K562 (cell line): ENCODE data around the gene ERFL. TPM values are rescaled to one million over a fixed set of nuclear protein-coding genes. Genes with fewer than 3 reads are reported as not detected.

Experiments
- ATAC-seq: fragments of 200-7000 bp; cut with Tn5 transposase; 3 replicates; pipeline ENCODE4 v1.9.1; 2020; ENCODE audit warnings: moderate library complexity
- BruUV-seq: library from RNA; stranded (reverse); fragments of 400-500 nt; replicated peaks from 2 replicates; lab custom pipeline; 2021; lab: Mats Ljungman, UMichigan
- CTCF ChIA-PET: fragments of 300-600 bp; formaldehyde crosslinking; extraction: SDS; loops from one replicate; lab custom pipeline; 2021; ENCODE audit warnings: low intra/inter-chr PET ratio; lab: Yijun Ruan, JAX
- POLR2A ChIA-PET: fragments of 300-600, 350-650 bp; sonication (Branson Sonifier 250); formaldehyde crosslinking; extraction: SDS; loops from one replicate; lab custom pipeline; 2021; ENCODE audit warnings: antibody characterized with exemption, inconsistent platforms; lab: Yijun Ruan, JAX
- DNase-seq, 4 experiments: peaks; one replicate each; pipeline versions ENCODE4 v3.0.0 to v3.0.0-alpha.2; 2011 to 2018; ENCODE audit warnings: low spot score in 3 of 4, mixed read lengths in 3 of 4; ENCODE audit errors: extremely low read depth in 1 of 4
- FAIRE-seq: peaks from 2 replicates; lab custom pipeline; 2011; peaks lifted over from hg19 to GRCh38; lab: Jason Lieb, UNC
- H2AFZ ChIP-seq: 2 replicates; pipeline ENCODE4 v1.6.0; 2011; ENCODE audit warnings: low read depth, low read length, control low read depth, inconsistent platforms
- H3K27ac ChIP-seq: fragments of 200-600 bp; 3 replicates; pipeline ENCODE4 v1.8.0; 2011; ENCODE audit warnings: low read depth, mild to moderate bottlenecking, control low read depth, inconsistent platforms, low read length, moderate library complexity, mixed read lengths; ENCODE audit errors: extremely low read depth
- H3K27me3 ChIP-seq, 2 experiments: fragments of 300-600 bp in 1 of 2; 2 replicates in 1 of 2; 3 replicates in 1 of 2; pipeline versions ENCODE4 v1.6.0 to v1.8.0; 2011; ENCODE audit warnings: inconsistent platforms in 2 of 2, low read length in 2 of 2, mild to moderate bottlenecking in 1 of 2, mixed read lengths in 1 of 2, moderate library complexity in 1 of 2; ENCODE audit not compliant: control insufficient read depth in 2 of 2, insufficient read depth in 2 of 2
- H3K36me3 ChIP-seq: fragments of 300-600 bp; 3 replicates; pipeline ENCODE4 v1.8.0; 2011; ENCODE audit warnings: mild to moderate bottlenecking, low read length, inconsistent platforms; ENCODE audit not compliant: control insufficient read depth, insufficient read depth
- H3K4me1 ChIP-seq, 2 experiments: fragments of 200-600 bp in 1 of 2; replicated peaks in 1 of 2; 2 replicates in 1 of 2; 3 replicates in 1 of 2; pipeline versions ENCODE4 v1.5.1 to v1.8.0; 2011; ENCODE audit warnings: inconsistent platforms in 2 of 2, low read length in 2 of 2, mild to moderate bottlenecking in 1 of 2, mixed read lengths in 1 of 2, moderate library complexity in 1 of 2; ENCODE audit not compliant: control insufficient read depth in 2 of 2, insufficient read depth in 2 of 2
- H3K4me2 ChIP-seq: 2 replicates; pipeline ENCODE4 v1.6.1; 2011; ENCODE audit warnings: low read length, control low read depth, inconsistent platforms, mixed read lengths; ENCODE audit not compliant: insufficient read depth
- H3K4me3 ChIP-seq: fragments of 200-600 bp; sonication (generic), shearing (Covaris generic); 2 replicates; pipeline ENCODE4 v1.5.1; 2016; ENCODE audit warnings: control low read depth, inconsistent platforms
- H3K79me2 ChIP-seq: fragments of 200-600 bp; 3 replicates; pipeline ENCODE4 v1.8.0; 2011; ENCODE audit warnings: low read length, inconsistent platforms; ENCODE audit not compliant: control insufficient read depth, insufficient read depth
- H3K9ac ChIP-seq, 2 experiments: 2 replicates each; pipeline versions ENCODE4 v1.6.0 to v1.6.1; 2011; ENCODE audit warnings: low read depth in 2 of 2, low read length in 2 of 2, control low read depth in 1 of 2, inconsistent platforms in 1 of 2, mild to moderate bottlenecking in 1 of 2, mixed read lengths in 1 of 2; ENCODE audit not compliant: insufficient read depth in 1 of 2
- H3K9me1 ChIP-seq: one replicate; pipeline ENCODE4 v1.6.0; 2011; ENCODE audit warnings: inconsistent platforms, mild to moderate bottlenecking, low read length, moderate library complexity; ENCODE audit not compliant: control insufficient read depth, insufficient read depth
- H3K9me3 ChIP-seq: replicated peaks from 2 replicates; pipeline ENCODE4 v1.5.1; 2011; ENCODE audit warnings: low read depth, low read length, inconsistent platforms; ENCODE audit not compliant: control insufficient read depth, insufficient read depth
- H4K20me1 ChIP-seq: replicated peaks from 2 replicates; pipeline ENCODE4 v1.6.1; 2011; ENCODE audit warnings: low read length, inconsistent platforms, mixed read lengths; ENCODE audit not compliant: control insufficient read depth, insufficient read depth
- EZH2 ChIP-seq: IDR thresholded peaks from 2 replicates; pipeline ENCODE4 v1.6.1; 2012; ENCODE audit warnings: low read depth, mild to moderate bottlenecking, inconsistent platforms, low read length, borderline replicate concordance
- FOXM1 ChIP-seq, 2 experiments: fragments of 450-650 bp in 1 of 2; sonication (generic) in 1 of 2; formaldehyde crosslinking in 1 of 2; IDR thresholded peaks; 2 replicates each; pipeline versions ENCODE4 v1.6.1 to v1.9.0; 2017 to 2022; ENCODE audit warnings: low read depth in 2 of 2, mild to moderate bottlenecking in 2 of 2, missing genetic modification reagents in 1 of 2, moderate library complexity in 1 of 2
- NCOA6 ChIP-seq: fragments of 450-650 bp; IDR thresholded peaks from 2 replicates; pipeline ENCODE4 v1.6.1; 2017; ENCODE audit warnings: mild to moderate bottlenecking
- SRSF1 ChIP-seq: fragments of 200-400 bp; formaldehyde crosslinking; IDR thresholded peaks from 2 replicates; pipeline ENCODE4 v1.6.1; 2017; ENCODE audit warnings: mild to moderate bottlenecking, low read depth, low read length, moderate library complexity
- SRSF7 ChIP-seq: fragments of 200-400 bp; formaldehyde crosslinking; optimal IDR thresholded peaks from 2 replicates; pipeline ENCODE3; 2017; ENCODE audit warnings: mild to moderate bottlenecking, low read depth, low read length
- TCF3 ChIP-seq: sonication (generic); formaldehyde crosslinking; IDR thresholded peaks from 2 replicates; pipeline ENCODE4 v1.4.0; 2020; ENCODE audit warnings: mild to moderate bottlenecking, missing genetic modification reagents
- THRAP3 ChIP-seq: fragments of 450-650 bp; IDR thresholded peaks from 2 replicates; pipeline ENCODE4 v1.6.1; 2016; ENCODE audit warnings: mild to moderate bottlenecking, inconsistent platforms, borderline replicate concordance
- YBX1 ChIP-seq: fragments of 450-650 bp; IDR thresholded peaks from 2 replicates; pipeline ENCODE4 v1.7.1; 2016; ENCODE audit warnings: mild to moderate bottlenecking
- YY1 ChIP-seq, 3 experiments: IDR thresholded peaks; 2 replicates each; pipeline ENCODE4 v1.6.1; 2011; ENCODE audit warnings: low read length in 2 of 3, mild to moderate bottlenecking in 2 of 3, moderate library complexity in 2 of 3, borderline replicate concordance in 1 of 3, control low read depth in 1 of 3, low read depth in 1 of 3; ENCODE audit not compliant: insufficient read depth in 3 of 3, insufficient replicate concordance in 2 of 3, control insufficient read depth in 1 of 3, insufficient read length in 1 of 3; ENCODE audit errors: extremely low read depth in 1 of 3
- ZNF445 ChIP-seq: fragments of 250-450 bp; sonication (Bioruptor Pico); IDR thresholded peaks from 2 replicates; pipeline ENCODE4 v1.4.0; 2020; ENCODE audit warnings: low read depth, mild to moderate bottlenecking, moderate library complexity
- ZNF551 ChIP-seq: fragments of 250-450 bp; sonication (Bioruptor Pico); IDR thresholded peaks from 2 replicates; pipeline ENCODE4 v1.5.0; 2021; ENCODE audit warnings: mild to moderate bottlenecking, moderate library complexity
- WGBS: fragments of 100-300 bp; shearing (Covaris generic); methylation state at CpG from one replicate; pipeline ENCODE4 v1.1.6; 2016; ENCODE audit warnings: low coverage, mixed read lengths; ENCODE audit not compliant: insufficient coverage; ENCODE audit errors: missing lambda C conversion rate; 5-methylcytosine and 5-hydroxymethylcytosine counted together
- in situ Hi-C: fragments of 300-500 bp; cut with MboI; formaldehyde crosslinking; loops from 4 replicates; pipeline ENCODE4 v1.15.0; 2018; ENCODE audit warnings: inconsistent platforms, mixed read lengths
- intact Hi-C: fragments of 100-400 bp; cut with micrococcal nuclease; formaldehyde crosslinking; loops from 2 replicates; pipeline ENCODE4 v1.14.2; 2022
- polyA plus RNA-seq, 8 experiments: library from polyadenylated mRNA; depleted of rRNA in 4 of 8; stranded (reverse) in 5 of 8; unstranded in 3 of 8; fragments of >200 nt; fragmentation: Nextera tagmentation in 2 of 8; fragmentation: Illumina TruSeq in 1 of 8; extraction: Ambion mirVana in 2 of 8; extraction: Trizol in 1 of 8; gene quantifications; 2 replicates each; pipeline versions ENCODE4 v1.2.1 to v1.2.3, GENCODE V29; 2011 to 2014; ENCODE audit warnings: inconsistent platforms in 1 of 8, missing spikeins in 1 of 8
- total RNA-seq, 7 experiments: library from RNA; depleted of rRNA in 6 of 7; stranded (reverse); fragments of >200 nt in 6 of 7; fragmentation: Illumina TruSeq in 2 of 7; extraction: Trizol in 2 of 7; gene quantifications; 2 replicates each; pipeline versions ENCODE4 v1.2.1 to v1.2.3, GENCODE V29; 2011 to 2021; ENCODE audit warnings: low replicate concordance in 1 of 7
- TF ChIP-seq, protein P1 (sequence below): sonication (generic); formaldehyde crosslinking; IDR thresholded peaks from 2 replicates; pipeline ENCODE4 v1.8.0; 2023; ENCODE audit warnings: mild to moderate bottlenecking, missing genetic modification reagents

Gene ERFL
- total and polyA plus RNA-seq, 9 of the 15 experiments (the other 6 are each of a cell fraction or from before 2014, with no cell fraction given), result 0.07 to 0.75 (median 0.32) TPM; not detected in 4

DNA sequence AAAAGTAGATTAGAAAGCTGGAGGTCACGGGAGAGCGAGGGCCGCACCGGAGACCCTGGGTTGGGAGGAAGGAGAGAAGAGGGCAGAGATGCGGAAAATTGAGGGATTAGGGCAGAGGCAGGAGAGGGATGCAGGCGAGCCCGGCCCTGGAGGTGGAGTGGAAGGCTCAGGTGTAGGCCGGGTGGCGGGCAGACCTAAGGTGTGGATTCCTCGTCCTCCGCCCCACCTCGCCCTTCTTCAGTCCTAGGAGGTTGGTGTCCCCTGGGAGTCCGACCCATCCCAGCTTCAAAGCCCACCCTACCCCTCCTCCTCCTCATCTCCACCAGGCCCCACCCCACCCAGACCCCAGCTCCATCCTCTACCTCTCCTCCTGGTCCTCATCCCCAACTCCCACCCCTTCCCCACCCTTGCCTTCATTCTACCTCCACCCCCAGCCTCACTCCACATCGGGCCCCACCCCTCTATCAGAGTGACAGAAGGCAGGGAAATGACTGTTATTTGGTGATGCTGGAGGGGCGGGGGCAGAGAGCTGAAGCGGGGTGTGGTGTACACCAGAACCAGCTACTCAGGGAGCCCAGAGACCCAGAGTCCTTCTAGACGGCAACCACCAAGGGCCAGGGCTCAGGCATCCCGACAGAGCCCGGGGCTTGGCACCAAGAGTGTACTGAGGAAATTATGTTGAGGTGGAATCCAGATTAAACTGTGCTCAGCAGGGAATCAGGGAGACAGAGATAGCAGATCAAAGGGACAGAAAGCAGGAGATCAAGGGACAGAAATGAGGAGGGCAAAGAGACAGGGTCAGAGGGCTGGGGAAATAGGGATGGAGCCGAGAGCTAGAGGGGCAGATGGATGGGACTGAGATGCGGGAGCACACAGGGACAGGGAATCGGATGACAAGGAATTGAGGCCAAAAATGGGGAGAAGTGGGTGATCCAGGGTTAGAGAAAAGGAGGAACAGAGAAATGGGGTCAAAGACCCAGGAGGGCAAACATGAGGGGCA is 6.4 kb downstream of the ERFL start:
- POLR2A ChIA-PET, result interaction anchor here (0.6 to 1.1 kb wide), 2 partner anchors 10 to 1234 kb away, joined by 3 to 4 read pairs; no protein-coding TSS in a partner anchor
- no peak for FAIRE-seq
- no TSS peak for BruUV-seq

More for the DNA sequence above, 6.4 kb downstream of the ERFL start:
- H3K36me3 ChIP-seq, result no peaks in the 10 kb centered on the region
- H3K4me3 ChIP-seq, result no peak overlapping the region
- in situ Hi-C loops, result no loop called here
- no peak overlapping the region for H2AFZ ChIP-seq
- intact Hi-C loops, result no loop called here
- peak; percentile 26; the same call in 1 of the 3 replicates for ATAC-seq
- no peaks in the 10 kb centered on the region; the same call in 1 of the 2 replicates for H3K9me3 ChIP-seq
- H3K9ac ChIP-seq, result peak overlapping the region in 1 of 2 experiments; percentile 50; a peak in 1 of 4 replicates
- TF ChIP-seq, protein P1, sequence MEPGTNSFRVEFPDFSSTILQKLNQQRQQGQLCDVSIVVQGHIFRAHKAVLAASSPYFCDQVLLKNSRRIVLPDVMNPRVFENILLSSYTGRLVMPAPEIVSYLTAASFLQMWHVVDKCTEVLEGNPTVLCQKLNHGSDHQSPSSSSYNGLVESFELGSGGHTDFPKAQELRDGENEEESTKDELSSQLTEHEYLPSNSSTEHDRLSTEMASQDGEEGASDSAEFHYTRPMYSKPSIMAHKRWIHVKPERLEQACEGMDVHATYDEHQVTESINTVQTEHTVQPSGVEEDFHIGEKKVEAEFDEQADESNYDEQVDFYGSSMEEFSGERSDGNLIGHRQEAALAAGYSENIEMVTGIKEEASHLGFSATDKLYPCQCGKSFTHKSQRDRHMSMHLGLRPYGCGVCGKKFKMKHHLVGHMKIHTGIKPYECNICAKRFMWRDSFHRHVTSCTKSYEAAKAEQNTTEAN, result no peak
- TF ChIP-seq SRSF7 (no peak), ZNF445 (no peak), YBX1 (no peak), YY1 (IDR thresholded peaks at IDR 0.05; ENCODE audit: borderline replicate concordance in 1 of 3, control insufficient read depth in 1 of 3, extremely low read depth in 1 of 3, insufficient read depth in 3 of 3, insufficient read length in 1 of 3, insufficient replicate concordance in 2 of 3, low read depth in 1 of 3, low read length in 2 of 3) (no peak), SRSF1 (no peak), THRAP3 (no peak), NCOA6 (no peak), TCF3 (no peak), ZNF551 (CRISPR knock-in tag) (no peak), FOXM1 (IDR thresholded peaks at IDR 0.05; ENCODE audit: low read depth) (no peak), FOXM1 (CRISPR knock-in tag; IDR thresholded peaks at IDR 0.05; ENCODE audit: low read depth) (no peak), EZH2 (no peak)
- peaks cover 0 to 27% of the 10 kb centered on the region in 2 experiments; a peak in 3 of 5 replicates for H3K4me1 ChIP-seq
- CTCF ChIA-PET, result no interaction called here
- 10% methylated on average over 20 of the region's 22 CpGs for WGBS
- no peaks in the 10 kb centered on the region for H4K20me1 ChIP-seq
- H3K9me1 ChIP-seq, result no peaks in the 10 kb centered on the region
- no peak for DNase-seq
- H3K79me2 ChIP-seq, result no peaks in the 10 kb centered on the region
- H3K4me2 ChIP-seq, result no peak overlapping the region
- peaks cover under 1 to 21% of the 10 kb centered on the region in 2 experiments; a peak in 4 of 5 replicates for H3K27me3 ChIP-seq
- H3K27ac ChIP-seq, result no peak overlapping the region
